Skeletal muscle tissue (tissue), 4 donors: ENCODE data around the gene CFTR. TPM values are rescaled to one million over a fixed set of nuclear protein-coding genes. Genes with fewer than 3 reads are reported as not detected.

Experiments used
- H3K27ac ChIP-seq: one replicate; pipeline ENCODE4 v1.7.0; 2013; ENCODE audit warnings: mild to moderate bottlenecking, low read depth, low read length, inconsistent platforms
- H3K27me3 ChIP-seq, 3 donors: one replicate each; pipeline ENCODE4 v1.7.0; 2013; ENCODE audit warnings: low read length in 3 of 3; ENCODE audit not compliant: control insufficient read depth in 3 of 3, insufficient read depth in 3 of 3
- H3K36me3 ChIP-seq, 3 donors: one replicate each; pipeline ENCODE4 v1.7.0; 2013; ENCODE audit warnings: low read length in 3 of 3; ENCODE audit not compliant: control insufficient read depth in 3 of 3, insufficient read depth in 3 of 3
- H3K4me1 ChIP-seq, 3 donors: one replicate each; pipeline ENCODE4 v1.7.0; 2013; ENCODE audit warnings: low read length in 3 of 3, mild to moderate bottlenecking in 3 of 3; ENCODE audit not compliant: control insufficient read depth in 3 of 3, insufficient read depth in 3 of 3
- H3K4me3 ChIP-seq, 3 donors: one replicate each; pipeline ENCODE4 v1.7.0; 2013; ENCODE audit warnings: low read length in 3 of 3
- H3K9ac ChIP-seq, 3 donors: one replicate each; pipeline ENCODE4 v1.7.0; 2013; ENCODE audit warnings: low read length in 3 of 3, mild to moderate bottlenecking in 3 of 3, moderate library complexity in 2 of 3, low read depth in 1 of 3
- H3K9me3 ChIP-seq, 3 donors: one replicate each; pipeline ENCODE4 v1.7.0; 2013; ENCODE audit warnings: low read length in 3 of 3; ENCODE audit not compliant: control insufficient read depth in 3 of 3
- total RNA-seq: library from RNA; depleted of rRNA; stranded (reverse); fragments of >200 nt; gene quantifications from one replicate; pipeline ENCODE4 v1.2.3, GENCODE V29; 2014
- donor health status: Osteomylitis.

The CFTR gene
- total RNA-seq, 1 donor from 2014 or later = not detected

GRCh38 chr7:117603627-117604026, 123.8 kb downstream of the CFTR start:
- Histone ChIP-seq H3K27me3 (no peaks in the 10 kb centered on the region), H3K4me3 (no peak overlapping the region), H3K27ac (no peak overlapping the region), H3K36me3 (no peaks in the 10 kb centered on the region), H3K4me1 (no peaks in the 10 kb centered on the region), H3K9ac (no peak overlapping the region), H3K9me3 (no peaks in the 10 kb centered on the region)

DNA sequence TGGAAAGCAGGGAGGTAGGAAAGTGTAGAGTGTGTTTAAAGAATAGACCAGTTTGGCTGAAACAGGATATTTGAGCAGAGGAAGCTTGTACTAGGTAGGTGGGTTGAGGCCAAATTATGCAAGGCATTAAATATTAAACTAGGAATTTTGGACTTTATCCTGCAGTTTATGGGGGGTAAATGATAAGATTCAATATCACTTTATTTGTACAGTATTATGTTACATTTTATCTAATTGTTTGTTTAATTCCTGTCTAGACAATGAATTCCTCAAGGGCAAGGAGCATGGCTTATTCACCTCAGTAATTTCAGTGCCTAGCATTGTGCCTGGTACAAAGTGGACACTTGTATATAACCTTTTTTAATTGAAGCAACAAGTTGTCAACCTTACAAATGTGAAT, 125.9 kb downstream of the CFTR start:
- H3K36me3 ChIP-seq = no peaks in the 10 kb centered on the region

DNA sequence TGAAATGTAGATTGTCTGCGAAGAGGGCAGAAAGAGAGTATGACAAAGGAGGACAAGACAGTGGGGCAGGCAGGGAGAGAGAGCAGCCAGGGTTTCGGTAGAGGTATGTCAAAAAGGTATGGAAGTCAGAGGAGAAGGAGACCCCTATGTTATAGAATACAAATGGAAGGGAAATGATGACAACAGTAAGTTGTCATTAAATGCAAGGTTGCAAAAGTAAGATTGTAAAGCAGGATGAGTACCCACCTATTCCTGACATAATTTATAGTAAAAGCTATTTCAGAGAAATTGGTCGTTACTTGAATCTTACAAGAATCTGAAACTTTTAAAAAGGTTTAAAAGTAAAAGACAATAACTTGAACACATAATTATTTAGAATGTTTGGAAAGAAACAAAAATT, 126.3 kb downstream of the CFTR start:
- H3K36me3 ChIP-seq = no peaks in the 10 kb centered on the region
- H3K4me3 ChIP-seq = no peak overlapping the region
- H3K9me3 ChIP-seq = no peaks in the 10 kb centered on the region
- no peak overlapping the region for H3K27ac ChIP-seq
- H3K27me3 ChIP-seq = no peaks in the 10 kb centered on the region
- no peaks in the 10 kb centered on the region for H3K4me1 ChIP-seq
- no peak overlapping the region for H3K9ac ChIP-seq

More for the DNA sequence above, 125.9 kb downstream of the CFTR start:
- Histone ChIP-seq H3K27ac (no peak overlapping the region), H3K27me3 (no peaks in the 10 kb centered on the region), H3K9me3 (no peaks in the 10 kb centered on the region), H3K9ac (no peak overlapping the region), H3K4me3 (no peak overlapping the region), H3K4me1 (no peaks in the 10 kb centered on the region)

- H3K9me3 ChIP-seq = no peaks in the 10 kb centered on the region
- H3K27me3 ChIP-seq = no peaks in the 10 kb centered on the region
- no peak overlapping the region for H3K4me3 ChIP-seq
- H3K9ac ChIP-seq = no peak overlapping the region
- H3K36me3 ChIP-seq = no peaks in the 10 kb centered on the region
- H3K27ac ChIP-seq = no peak overlapping the region
- no peaks in the 10 kb centered on the region for H3K4me1 ChIP-seq
These were observed 130.6 kb downstream of the CFTR start for GRCh38 chr7:117610396-117610795.

DNA sequence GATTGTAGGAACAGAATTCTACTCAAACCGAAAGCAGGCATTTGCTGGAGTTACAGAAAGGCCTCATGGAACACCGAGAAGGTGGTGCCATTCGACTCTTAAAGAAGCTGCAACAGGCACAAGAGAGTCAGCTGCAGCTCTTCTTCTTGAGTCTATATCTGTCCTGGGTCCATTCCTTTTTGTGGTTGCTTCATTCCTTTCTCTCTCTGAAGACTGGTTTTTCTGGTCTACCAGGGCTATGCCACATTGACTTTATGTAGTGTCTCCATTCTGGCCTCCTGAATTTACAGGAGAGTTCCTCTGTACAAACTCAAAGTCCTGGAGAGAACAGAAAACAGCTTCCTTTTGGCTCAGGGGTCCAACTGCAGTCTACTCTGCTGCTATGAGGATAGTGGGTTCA, 132.8 kb downstream of the CFTR start:
- Histone ChIP-seq H3K4me3 (no peak overlapping the region), H3K9me3 (no peaks in the 10 kb centered on the region), H3K27me3 (no peaks in the 10 kb centered on the region), H3K36me3 (no peaks in the 10 kb centered on the region), H3K9ac (no peak overlapping the region), H3K27ac (no peak overlapping the region), H3K4me1 (no peaks in the 10 kb centered on the region)

DNA sequence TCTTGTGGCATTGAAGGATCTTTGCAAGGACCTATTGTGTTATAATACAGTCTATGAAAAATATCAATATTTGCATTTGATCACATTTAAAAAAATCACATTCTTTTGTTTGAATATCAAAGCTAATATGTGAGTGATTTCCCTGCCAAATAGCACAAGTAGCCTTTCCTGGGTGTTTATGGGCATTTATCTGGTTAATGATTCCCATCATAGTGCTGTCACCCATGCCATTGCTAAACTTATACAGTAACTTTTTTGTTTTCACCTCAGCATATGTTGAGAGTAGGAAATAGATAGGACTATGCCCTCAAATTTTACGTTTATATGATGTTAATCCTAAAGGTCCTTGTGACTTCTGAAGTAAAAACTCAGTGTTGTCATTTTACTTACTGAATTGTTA, 136.9 kb downstream of the CFTR start:
- Histone ChIP-seq H3K4me3 (no peak overlapping the region), H3K27me3 (no peaks in the 10 kb centered on the region), H3K4me1 (no peaks in the 10 kb centered on the region), H3K27ac (no peak overlapping the region), H3K9me3 (no peaks in the 10 kb centered on the region), H3K9ac (no peak overlapping the region), H3K36me3 (no peaks in the 10 kb centered on the region)

- Histone ChIP-seq H3K9ac (no peak overlapping the region), H3K27me3 (no peaks in the 10 kb centered on the region), H3K36me3 (no peaks in the 10 kb centered on the region), H3K27ac (no peak overlapping the region), H3K4me3 (no peak overlapping the region), H3K4me1 (no peaks in the 10 kb centered on the region), H3K9me3 (no peaks in the 10 kb centered on the region)
These were observed 139.9 kb downstream of the CFTR start for GRCh38 chr7:117619681-117620080.

GRCh38 chr7:117621075-117621618, 141.3 kb downstream of the CFTR start:
- H3K9ac ChIP-seq = no peak overlapping the region
- no peak overlapping the region for H3K27ac ChIP-seq
- H3K4me3 ChIP-seq = no peak overlapping the region
- no peaks in the 10 kb centered on the region for H3K27me3 ChIP-seq
- no peaks in the 10 kb centered on the region for H3K9me3 ChIP-seq
- H3K36me3 ChIP-seq = no peaks in the 10 kb centered on the region
- no peaks in the 10 kb centered on the region for H3K4me1 ChIP-seq

- H3K4me1 ChIP-seq = no peaks in the 10 kb centered on the region
- no peaks in the 10 kb centered on the region for H3K9me3 ChIP-seq
- no peaks in the 10 kb centered on the region for H3K36me3 ChIP-seq
- H3K9ac ChIP-seq = no peak overlapping the region
- no peak overlapping the region for H3K27ac ChIP-seq
- no peaks in the 10 kb centered on the region for H3K27me3 ChIP-seq
- H3K4me3 ChIP-seq = no peak overlapping the region
These were observed 143.8 kb downstream of the CFTR start for GRCh38 chr7:117623606-117624005.

DNA sequence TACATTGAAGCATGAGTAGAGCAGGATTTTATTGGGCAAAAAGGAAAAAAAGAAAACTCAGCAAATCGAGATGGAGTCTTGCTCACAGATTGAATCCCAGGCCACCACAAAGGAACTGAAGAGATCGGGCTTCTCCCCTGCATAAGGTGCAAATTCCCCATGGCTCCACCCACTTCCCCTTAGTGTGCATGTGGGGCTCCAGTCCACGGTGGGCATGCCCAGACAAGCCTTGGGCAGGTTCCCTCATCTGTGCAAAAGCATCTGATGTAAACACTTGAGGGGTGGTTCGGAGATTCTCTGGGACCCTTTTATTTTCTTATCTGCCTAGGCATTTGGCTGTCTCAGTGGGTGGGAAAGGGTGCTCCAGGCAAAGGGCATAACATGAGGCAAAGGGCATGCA, 150.7 kb downstream of the CFTR start:
- no peak overlapping the region for H3K4me3 ChIP-seq
- no peaks in the 10 kb centered on the region for H3K9me3 ChIP-seq
- H3K27ac ChIP-seq = no peak overlapping the region
- no peaks in the 10 kb centered on the region for H3K27me3 ChIP-seq
- H3K4me1 ChIP-seq = no peaks in the 10 kb centered on the region
- no peaks in the 10 kb centered on the region for H3K36me3 ChIP-seq
- no peak overlapping the region for H3K9ac ChIP-seq
